Adrenal gland (tissue), 5 donors: ENCODE measurements around the gene PIEZO1.

Experiments
- CTCF ChIP-seq, 6 experiments: fragments of 450-650 bp in 4 of 6; fragments of 200-600 bp in 2 of 6; sonication (generic) in 1 of 6; IDR thresholded peaks; 1 replicate in 5 of 6; 2 replicates in 1 of 6; pipeline versions ENCODE4 v1.5.1 to v1.8.0; 2016 to 2021; ENCODE audit warnings: antibody characterized with exemption in 6 of 6, mild to moderate bottlenecking in 2 of 6, moderate library complexity in 1 of 6
- POLR2A ChIP-seq, 2 donors: fragments of 450-650 bp; IDR thresholded peaks; one replicate each; pipeline ENCODE4 v1.6.1; 2017; ENCODE audit warnings: antibody characterized with exemption in 2 of 2, mild to moderate bottlenecking in 2 of 2, moderate library complexity in 1 of 2
- donor health status: DM: no; HTN: no; CAD: no.

DNA sequence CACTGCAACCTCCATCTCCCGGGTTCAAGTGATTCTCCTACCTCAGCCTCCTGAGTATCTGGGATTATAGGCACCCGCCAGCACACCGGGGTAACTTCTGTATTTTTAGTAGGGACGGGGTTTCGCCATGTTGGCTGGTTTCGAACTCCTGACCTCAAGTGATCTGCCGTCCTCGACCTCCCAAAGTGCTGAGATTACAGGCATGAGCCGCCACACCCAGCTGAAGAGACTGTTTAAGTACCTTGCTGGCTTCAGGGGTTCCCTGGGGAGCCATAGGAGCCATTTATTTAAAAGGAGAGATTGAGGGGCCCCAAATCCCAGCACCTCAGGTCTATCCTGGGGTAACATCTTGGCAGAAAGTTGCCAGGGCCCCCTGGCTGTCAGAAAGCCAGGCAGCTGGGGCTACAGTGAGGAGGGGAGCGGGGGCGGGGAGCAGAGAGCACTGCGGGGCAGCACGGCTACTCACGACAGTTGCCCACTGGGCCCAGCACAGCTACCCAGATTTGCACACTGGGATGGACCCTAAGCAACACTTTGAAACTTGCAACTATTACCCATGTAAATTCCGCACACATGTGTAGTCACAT, 100.4 kb downstream of the PIEZO1 start:
- TF ChIP-seq POLR2A (IDR thresholded peaks at IDR 0.05) = no peak
- TF ChIP-seq CTCF (IDR thresholded peaks at IDR 0.05) = no peak
